GM18520 (cell line): ENCODE results near the gene HYAL2.
A peak's percentile ranks its signal among the peaks of the same experiment; 100 is the strongest.
"Not testable (repeated sequence)": the region's sequence is repeated elsewhere in the genome, so short reads cannot be mapped to it uniquely, and the experiment has no call there.

Experiments used
- ATAC-seq: cut with Tn5 transposase; IDR thresholded peaks from one replicate; pipeline ENCODE4 v1.9.1; 2021; ENCODE audit not compliant: unreplicated experiment

Gene HYAL2

GRCh38 chr3:50314816-50315215 is 7.7 kb downstream of the HYAL2 start:
- no peak for ATAC-seq

- no peak for ATAC-seq
Observed at GRCh38 chr3:50314342-50314741, 8.2 kb downstream of the HYAL2 start.

- not testable (repeated sequence) for ATAC-seq
Observed at GRCh38 chr3:50312041-50312440, 10.5 kb downstream of the HYAL2 start.

GRCh38 chr3:50304601-50305000 is 17.9 kb downstream of the HYAL2 start:
- no peak for ATAC-seq

- ATAC-seq = no peak
Observed at GRCh38 chr3:50303013-50303815, 19.3 kb downstream of the HYAL2 start, which contains the start of gene HYAL1. HYAL1 (minus strand) TSS chr3:50303574; CDS start chr3:50302956, 618 bp downstream.

GRCh38 chr3:50302095-50303012 is 20.2 kb downstream of the HYAL2 start:
- no peak for ATAC-seq

- no peak for ATAC-seq
Observed at GRCh38 chr3:50300681-50301254, 21.8 kb downstream of the HYAL2 start.

- no peak for ATAC-seq
Observed at GRCh38 chr3:50299929-50300680, 22.4 kb downstream of the HYAL2 start.

- ATAC-seq = no peak
Observed at GRCh38 chr3:50299638-50299928, 23.0 kb downstream of the HYAL2 start.

- ATAC-seq = peak; percentile 72
Observed at GRCh38 chr3:50298836-50299637, 23.5 kb downstream of the HYAL2 start, which contains the start of the genes HYAL3 and NAA80. HYAL3 (minus strand) TSS chr3:50299405; CDS start chr3:50295602, 3,803 bp downstream. NAA80 (minus strand) TSS chr3:50299405; CDS start chr3:50297463, 1,942 bp downstream.

GRCh38 chr3:50297896-50298725 is 24.4 kb downstream of the HYAL2 start:
- no peak for ATAC-seq

GRCh38 chr3:50297384-50297775 is 25.2 kb downstream of the HYAL2 start:
- no peak for ATAC-seq

GRCh38 chr3:50296721-50297383 is 25.7 kb downstream of the HYAL2 start:
- ATAC-seq = no peak

GRCh38 chr3:50295553-50296431 is 26.8 kb downstream of the HYAL2 start:
- no peak for ATAC-seq

GRCh38 chr3:50294492-50295403 is 27.8 kb downstream of the HYAL2 start:
- ATAC-seq = no peak

GRCh38 chr3:50294089-50294488 is 28.5 kb downstream of the HYAL2 start:
- ATAC-seq = no peak
